HCT116 (cell line): ENCODE measurements around the gene IMPG2. TPM values are rescaled to one million over a fixed set of nuclear protein-coding genes. Genes with fewer than 3 reads are reported as not detected.

Experiments used
- ATAC-seq: fragments of 200-7000 bp; cut with Tn5 transposase; 2 replicates; pipeline ENCODE4 v1.9.1; 2020; ENCODE audit warnings: mild to moderate bottlenecking, moderate library complexity
- BruUV-seq: library from RNA; stranded (reverse); fragments of 400-500 nt; replicated peaks from 2 replicates; lab custom pipeline; 2021; lab: Mats Ljungman, UMichigan
- CTCF ChIA-PET: fragments of 300-600 bp; sonication (Branson Sonifier 250); formaldehyde crosslinking; loops from one replicate; lab custom pipeline; 2021; ENCODE audit warnings: antibody characterized with exemption; lab: Charles Lee
- POLR2A ChIA-PET: fragments of 300-600, 350-600 bp; sonication (Branson Sonifier 250); formaldehyde crosslinking; loops from one replicate; lab custom pipeline; 2021; ENCODE audit warnings: antibody characterized with exemption; lab: Charles Lee
- RAD21 ChIA-PET, 2 experiments: fragments of 300-600 bp; sonication (Branson Sonifier 250); formaldehyde crosslinking; loops; one replicate each; lab custom pipeline; 2023; ENCODE audit warnings: low total read pairs in 2 of 2; ENCODE audit not compliant: uncharacterized antibody in 2 of 2, unreplicated experiment in 2 of 2, low non-redundant PET in 1 of 2; lab: Charles Lee
- DNase-seq: peaks from one replicate; pipeline ENCODE4 v3.0.0-alpha.2; 2010; ENCODE audit warnings: low read depth, low spot score
- H2AFZ ChIP-seq: fragments of 200-600 bp; shearing (Covaris generic), sonication (generic); 2 replicates; pipeline ENCODE4 v1.6.1; 2017; ENCODE audit warnings: low read depth, mixed run types, mixed read lengths, antibody characterized with exemption, low read length; ENCODE audit not compliant: poor library complexity, severe bottlenecking
- H3K27ac ChIP-seq: 2 replicates; pipeline ENCODE4 v1.5.1; 2012; ENCODE audit warnings: low read depth, low read length
- H3K27me3 ChIP-seq: fragments of 200-600 bp; sonication (generic); 2 replicates; pipeline ENCODE4 v1.6.1; 2016; ENCODE audit warnings: mixed run types, low read length, mixed read lengths; ENCODE audit not compliant: insufficient read depth
- H3K36me3 ChIP-seq, 2 experiments: fragments of 200-500 bp in 1 of 2; fragments of 200-600 bp in 1 of 2; sonication (Bioruptor generic) in 1 of 2; sonication (generic) in 1 of 2; 2 replicates each; pipeline versions ENCODE4 v1.5.1 to v1.6.1; 2014 to 2016; ENCODE audit warnings: low read length in 2 of 2, inconsistent platforms in 1 of 2, mixed read lengths in 1 of 2, mixed run types in 1 of 2; ENCODE audit not compliant: insufficient read depth in 2 of 2, control insufficient read depth in 1 of 2
- H3K4me1 ChIP-seq, 2 experiments: fragments of 200-600 bp in 1 of 2; sonication (generic) in 1 of 2; 2 replicates each; pipeline versions ENCODE4 v1.5.1 to v1.6.1; 2012 to 2017; ENCODE audit warnings: low read length in 2 of 2, inconsistent platforms in 1 of 2, mild to moderate bottlenecking in 1 of 2, mixed read lengths in 1 of 2, mixed run types in 1 of 2, moderate library complexity in 1 of 2; ENCODE audit not compliant: insufficient read depth in 2 of 2, control insufficient read depth in 1 of 2
- H3K4me2 ChIP-seq: fragments of 200-600 bp; sonication (generic); 2 replicates; pipeline ENCODE4 v1.6.1; 2017; ENCODE audit warnings: mixed run types, low read length, mixed read lengths
- H3K4me3 ChIP-seq, 2 experiments: fragments of 200-600 bp in 1 of 2; sonication (generic) in 1 of 2; replicated peaks in 1 of 2; 2 replicates each; pipeline ENCODE4 v1.5.1; 2011 to 2016; ENCODE audit warnings: low read length in 2 of 2, control low read depth in 1 of 2, low read depth in 1 of 2, mild to moderate bottlenecking in 1 of 2, mixed read lengths in 1 of 2, mixed run types in 1 of 2
- H3K79me2 ChIP-seq: fragments of 200-600 bp; sonication (generic); 2 replicates; pipeline ENCODE4 v1.6.1; 2017; ENCODE audit warnings: mild to moderate bottlenecking, mixed run types, low read length, moderate library complexity, mixed read lengths; ENCODE audit not compliant: insufficient read depth
- H3K9ac ChIP-seq: fragments of 200-600 bp; sonication (generic); 2 replicates; pipeline ENCODE4 v1.6.1; 2016; ENCODE audit warnings: low read length, mixed read lengths
- H3K9me2 ChIP-seq: fragments of 200-600 bp; sonication (generic), shearing (Covaris generic); 2 replicates; pipeline ENCODE4 v1.6.1; 2017; ENCODE audit warnings: mixed run types, mild to moderate bottlenecking, moderate library complexity; ENCODE audit not compliant: insufficient read depth
- H3K9me3 ChIP-seq, 2 experiments: fragments of 200-500 bp in 1 of 2; fragments of 200-600 bp in 1 of 2; sonication (Bioruptor generic) in 1 of 2; sonication (generic) in 1 of 2; 2 replicates each; pipeline ENCODE4 v1.6.1; 2014 to 2017; ENCODE audit warnings: low read length in 2 of 2, mixed read lengths in 2 of 2, inconsistent platforms in 1 of 2, low read depth in 1 of 2, mild to moderate bottlenecking in 1 of 2, mixed run types in 1 of 2, moderate library complexity in 1 of 2; ENCODE audit not compliant: control insufficient read depth in 1 of 2, insufficient read depth in 1 of 2
- H4K20me1 ChIP-seq: fragments of 200-600 bp; sonication (generic), shearing (Covaris generic); 2 replicates; pipeline ENCODE4 v1.6.1; 2017; ENCODE audit warnings: mixed run types, mild to moderate bottlenecking, moderate library complexity; ENCODE audit not compliant: insufficient read depth
- CEBPB ChIP-seq: IDR thresholded peaks from 2 replicates; pipeline ENCODE4 v1.6.1; 2012; ENCODE audit warnings: low read depth
- EZH2phosphoT487 ChIP-seq: fragments of 200-600 bp; IDR thresholded peaks from 2 replicates; pipeline ENCODE4 v1.6.1; 2018; ENCODE audit warnings: antibody characterized with exemption, borderline replicate concordance
- JUND ChIP-seq: IDR thresholded peaks from 2 replicates; pipeline ENCODE4 v1.6.1; 2012
- RAD21 ChIP-seq: IDR thresholded peaks from 2 replicates; pipeline ENCODE4 v1.6.1; 2012; ENCODE audit warnings: low read depth, mild to moderate bottlenecking
- SIN3A ChIP-seq: IDR thresholded peaks from 2 replicates; pipeline ENCODE4 v1.6.1; 2012; ENCODE audit warnings: low read depth
- SRF ChIP-seq: IDR thresholded peaks from 2 replicates; pipeline ENCODE4 v1.6.1; 2012; ENCODE audit warnings: low read depth
- YY1 ChIP-seq: IDR thresholded peaks from 2 replicates; pipeline ENCODE4 v1.6.1; 2011; ENCODE audit warnings: low read length, low read depth, moderate library complexity, mild to moderate bottlenecking; ENCODE audit not compliant: insufficient replicate concordance; ENCODE audit errors: extremely low read depth
- intact Hi-C: fragments of 100-400 bp; cut with micrococcal nuclease; formaldehyde crosslinking; loops from 2 replicates; pipeline ENCODE4 v1.10.0; 2022
- total RNA-seq: library from RNA; stranded (reverse); gene quantifications from one replicate; pipeline ENCODE4 v1.2.1, GENCODE V29; 2021; ENCODE audit not compliant: unreplicated experiment
- TF ChIP-seq, protein P1 (sequence below): IDR thresholded peaks from 2 replicates; pipeline ENCODE4 v1.6.1; 2012

Gene IMPG2
- total RNA-seq, 1 experiment from 2014 or later: 0.20 TPM

DNA sequence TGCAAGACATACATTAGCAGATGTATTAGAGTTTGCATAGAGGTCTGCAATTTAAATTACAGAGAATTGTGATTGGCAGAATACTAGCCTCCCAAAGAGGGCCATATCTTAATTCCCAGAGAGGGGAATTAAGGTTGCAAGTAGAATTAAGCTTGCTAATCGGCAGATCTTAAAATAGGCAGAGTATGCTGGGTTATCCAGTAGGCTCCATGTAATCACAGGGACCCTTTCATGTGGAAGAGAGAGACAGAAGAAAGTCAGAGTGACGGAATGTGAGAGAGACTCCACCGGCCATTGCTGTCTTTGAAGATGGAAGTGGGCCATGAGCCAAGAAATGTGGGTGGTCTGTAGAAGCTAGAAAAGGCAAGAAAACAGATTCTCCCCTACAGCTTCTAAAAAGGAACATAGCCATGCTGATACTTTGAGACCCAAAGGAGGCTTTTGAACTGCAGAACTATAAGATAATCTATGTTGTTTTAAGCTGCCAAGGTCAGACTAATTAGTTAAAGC, 38.8 kb downstream of the IMPG2 start:
- ATAC-seq (no peak), DNase-seq (no peak)
- H3K9me3 ChIP-seq: no peaks in the 10 kb centered on the region
- no peaks in the 10 kb centered on the region for H3K36me3 ChIP-seq
- H4K20me1 ChIP-seq: no peaks in the 10 kb centered on the region
- H3K79me2 ChIP-seq: no peaks in the 10 kb centered on the region
- H3K9ac ChIP-seq: no peak overlapping the region
- POLR2A ChIA-PET: no interaction called here
- intact Hi-C loops: no loop called here
- H3K4me3 ChIP-seq: no peak overlapping the region
- no peaks in the 10 kb centered on the region for H3K27me3 ChIP-seq
- no peaks in the 10 kb centered on the region for H3K4me1 ChIP-seq
- CTCF ChIA-PET: no interaction called here
- H3K9me2 ChIP-seq: no peaks in the 10 kb centered on the region
- no peak overlapping the region for H2AFZ ChIP-seq
- H3K4me2 ChIP-seq: no peak overlapping the region
- no TSS peak for BruUV-seq
- RAD21 ChIA-PET: no interaction called here
- H3K27ac ChIP-seq: no peak overlapping the region
- TF ChIP-seq RAD21: no peak
- no peak for TF ChIP-seq YY1
- TF ChIP-seq JUND: no peak
- TF ChIP-seq CEBPB: no peak
- TF ChIP-seq, all 23 proteins: peak for 0

DNA sequence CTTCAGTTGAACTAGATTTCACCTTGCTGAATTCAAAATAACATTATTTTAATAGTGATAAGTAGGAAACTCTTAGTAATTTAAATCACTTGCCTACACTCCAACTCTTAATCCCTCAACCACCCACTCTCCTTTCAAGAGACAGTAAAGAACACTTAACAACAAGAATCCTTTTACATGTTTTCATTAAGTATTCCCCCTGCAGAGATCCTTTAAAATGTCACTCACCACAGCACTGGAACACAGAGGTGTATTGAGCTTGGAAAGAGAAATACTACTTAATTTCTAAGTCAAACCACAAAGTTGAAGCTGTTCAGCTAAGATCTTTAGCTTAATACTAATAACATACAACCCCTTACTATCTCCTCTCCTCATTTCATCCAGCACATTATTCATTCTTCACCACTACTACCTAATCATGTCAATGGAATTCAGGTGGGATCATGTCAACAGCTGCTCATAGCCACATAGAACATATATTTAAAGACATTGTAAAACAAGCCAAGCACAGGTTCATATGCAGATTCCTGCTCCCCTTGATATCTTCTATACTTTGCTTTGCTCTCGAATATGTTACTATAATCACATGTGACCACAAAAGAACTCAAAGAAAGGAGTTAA, 40.5 kb downstream of the IMPG2 start:
- TF ChIP-seq RAD21 (no peak), SIN3A (no peak), JUND (no peak), SRF (no peak), EZH2phosphoT487 (no peak)
- TF ChIP-seq, protein P1, sequence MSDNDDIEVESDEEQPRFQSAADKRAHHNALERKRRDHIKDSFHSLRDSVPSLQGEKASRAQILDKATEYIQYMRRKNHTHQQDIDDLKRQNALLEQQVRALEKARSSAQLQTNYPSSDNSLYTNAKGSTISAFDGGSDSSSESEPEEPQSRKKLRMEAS: no peak
- ChIA-PET CTCF (no interaction called here), POLR2A (no interaction called here), RAD21 (no interaction called here)
- Histone ChIP-seq H3K36me3 (no peaks in the 10 kb centered on the region), H3K4me3 (no peak overlapping the region), H3K9me3 (no peaks in the 10 kb centered on the region), H3K4me2 (no peak overlapping the region), H3K27me3 (no peaks in the 10 kb centered on the region), H3K27ac (no peak overlapping the region), H3K79me2 (no peaks in the 10 kb centered on the region), H4K20me1 (no peaks in the 10 kb centered on the region), H3K9me2 (no peaks in the 10 kb centered on the region), H3K4me1 (no peaks in the 10 kb centered on the region), H2AFZ (no peak overlapping the region), H3K9ac (no peak overlapping the region)
- no TSS peak for BruUV-seq
- DNase-seq: no peak
- no peak for ATAC-seq
- intact Hi-C loops: no loop called here
